WTC11 (cell line): ENCODE data around the gene TNNI3K. TPM values are rescaled to one million over a fixed set of nuclear protein-coding genes. Genes with fewer than 3 reads are reported as not detected.
A peak's percentile ranks its signal among the peaks of the same experiment; 100 is the strongest.

Source experiments
- ATAC-seq: fragments of 200-7000 bp; cut with Tn5 transposase; 2 replicates; pipeline ENCODE4 v1.10.0; 2021; ENCODE audit warnings: mild to moderate bottlenecking, moderate library complexity
- Bru-seq: library from RNA; stranded (reverse); fragments of 400-500 nt; gene quantifications from one replicate; lab custom pipeline; 2021; lab: Mats Ljungman, UMichigan
- CTCF ChIA-PET: fragments of 300-600 bp; sonication (Branson Sonifier 250); formaldehyde crosslinking; loops from one replicate; lab custom pipeline; 2021; ENCODE audit warnings: antibody characterized with exemption; lab: Charles Lee
- POLR2A ChIA-PET: fragments of 350-600 bp; sonication (Branson Sonifier 250); formaldehyde crosslinking; loops from one replicate; lab custom pipeline; 2021; ENCODE audit warnings: antibody characterized with exemption; lab: Charles Lee
- DNase-seq: peaks from one replicate; pipeline ENCODE4 v3.0.0; 2021; ENCODE audit warnings: low spot score
- H3K27ac Mint-ChIP-seq: 2 replicates; pipeline ENCODE4 v1.8.0; 2021; ENCODE audit warnings: mixed read lengths
- H3K27me3 Mint-ChIP-seq: 2 replicates; pipeline ENCODE4 v1.8.0; 2021; ENCODE audit warnings: low read depth, mild to moderate bottlenecking, moderate library complexity, mixed read lengths
- H3K36me3 Mint-ChIP-seq: 2 replicates; pipeline ENCODE4 v1.8.0; 2021; ENCODE audit warnings: mixed read lengths
- H3K4me1 Mint-ChIP-seq: 2 replicates; pipeline ENCODE4 v1.8.0; 2022; ENCODE audit warnings: mixed read lengths
- H3K4me3 Mint-ChIP-seq: 2 replicates; pipeline ENCODE4 v1.8.0; 2021; ENCODE audit warnings: mild to moderate bottlenecking, moderate library complexity, mixed read lengths
- H3K9me3 Mint-ChIP-seq: 2 replicates; pipeline ENCODE4 v1.8.0; 2021; ENCODE audit warnings: mixed read lengths
- CBFB ChIP-seq: sonication (generic); formaldehyde crosslinking; IDR thresholded peaks from 2 replicates; pipeline ENCODE4 v1.8.1; 2022; ENCODE audit warnings: mild to moderate bottlenecking, low read depth, missing genetic modification reagents
- CREB1 ChIP-seq: sonication (generic); formaldehyde crosslinking; IDR thresholded peaks from 2 replicates; pipeline ENCODE4 v1.8.0; 2023; ENCODE audit warnings: mild to moderate bottlenecking, missing genetic modification reagents
- E2F1 ChIP-seq: sonication (generic); formaldehyde crosslinking; IDR thresholded peaks from 2 replicates; pipeline ENCODE4 v1.8.0; 2022; ENCODE audit warnings: mild to moderate bottlenecking, missing genetic modification reagents
- EMX1 ChIP-seq: fragments of 250-450 bp; sonication (Bioruptor Pico); IDR thresholded peaks from 2 replicates; pipeline ENCODE4 v1.8.0; 2021; ENCODE audit warnings: mild to moderate bottlenecking
- FOXP1 ChIP-seq: sonication (generic); formaldehyde crosslinking; IDR thresholded peaks from 2 replicates; pipeline ENCODE4 v1.8.0; 2022; ENCODE audit warnings: missing genetic modification reagents, mild to moderate bottlenecking, moderate library complexity, borderline replicate concordance
- JUN ChIP-seq: sonication (generic); formaldehyde crosslinking; IDR thresholded peaks from 2 replicates; pipeline ENCODE4 v1.8.0; 2023; ENCODE audit warnings: mild to moderate bottlenecking, missing genetic modification reagents
- MXD4 ChIP-seq: fragments of 250-450 bp; sonication (Bioruptor Pico); IDR thresholded peaks from 2 replicates; pipeline ENCODE4 v1.8.0; 2021; ENCODE audit warnings: mild to moderate bottlenecking, moderate library complexity, borderline replicate concordance
- NFE2L1 ChIP-seq: sonication (generic); formaldehyde crosslinking; IDR thresholded peaks from 2 replicates; pipeline ENCODE4 v1.8.1; 2023; ENCODE audit warnings: missing genetic modification reagents
- NR1H2 ChIP-seq: sonication (generic); formaldehyde crosslinking; IDR thresholded peaks from 2 replicates; pipeline ENCODE4 v1.9.0; 2021; ENCODE audit warnings: mild to moderate bottlenecking, moderate library complexity, missing genetic modification reagents
- OVOL2 ChIP-seq: fragments of 250-450 bp; sonication (Bioruptor Pico); IDR thresholded peaks from 2 replicates; pipeline ENCODE4 v1.9.0; 2021; ENCODE audit warnings: mild to moderate bottlenecking, borderline replicate concordance
- PRDM15 ChIP-seq: sonication (generic); formaldehyde crosslinking; IDR thresholded peaks from 2 replicates; pipeline ENCODE4 v1.8.0; 2022; ENCODE audit warnings: missing genetic modification reagents
- SMAD4 ChIP-seq: sonication (generic); formaldehyde crosslinking; IDR thresholded peaks from 2 replicates; pipeline ENCODE4 v1.8.0; 2022; ENCODE audit warnings: mild to moderate bottlenecking, missing genetic modification reagents
- SP1 ChIP-seq: sonication (generic); formaldehyde crosslinking; conservative IDR thresholded peaks from 2 replicates; pipeline ENCODE4 v1.8.1; 2022; ENCODE audit warnings: missing genetic modification reagents
- TEAD1 ChIP-seq: sonication (generic); formaldehyde crosslinking; IDR thresholded peaks from 2 replicates; pipeline ENCODE4 v1.8.0; 2022; ENCODE audit warnings: mild to moderate bottlenecking, missing genetic modification reagents
- ZBTB21 ChIP-seq: sonication (generic); formaldehyde crosslinking; IDR thresholded peaks from 2 replicates; pipeline ENCODE4 v1.8.1; 2023; ENCODE audit warnings: mild to moderate bottlenecking, missing genetic modification reagents, borderline replicate concordance
- ZNF121 ChIP-seq: sonication (generic); formaldehyde crosslinking; IDR thresholded peaks from 2 replicates; pipeline ENCODE4 v1.8.0; 2023; ENCODE audit warnings: missing genetic modification reagents
- ZNF138 ChIP-seq: sonication (generic); formaldehyde crosslinking; conservative IDR thresholded peaks from 2 replicates; pipeline ENCODE4 v1.8.1; 2022; ENCODE audit warnings: mild to moderate bottlenecking, moderate library complexity, missing genetic modification reagents
- ZNF219 ChIP-seq: sonication (generic); formaldehyde crosslinking; IDR thresholded peaks from 2 replicates; pipeline ENCODE4 v1.8.0; 2023; ENCODE audit warnings: missing genetic modification reagents, mild to moderate bottlenecking, borderline replicate concordance
- ZNF263 ChIP-seq: sonication (generic); formaldehyde crosslinking; IDR thresholded peaks from 2 replicates; pipeline ENCODE4 v1.8.1; 2022; ENCODE audit warnings: low read depth, mild to moderate bottlenecking, moderate library complexity, missing genetic modification reagents
- long read RNA-seq, 3 experiments: library from RNA in 1 of 3; library from capped mRNA in 1 of 3; library from polyadenylated mRNA in 1 of 3; unstranded in 2 of 3; stranded (forward) in 1 of 3; transcript quantifications; one replicate each; pipeline ENCODE4 v2.0.0, GENCODE V29; 2021
- total RNA-seq: library from RNA; stranded (reverse); gene quantifications from 3 replicates; pipeline ENCODE4 v1.2.3, GENCODE V29; 2021
- TF ChIP-seq, protein P1 (sequence below): fragments of 250-450 bp; sonication (Bioruptor Pico); IDR thresholded peaks from 2 replicates; pipeline ENCODE4 v1.9.0; 2021; ENCODE audit warnings: moderate library complexity, mild to moderate bottlenecking, inconsistent platforms, borderline replicate concordance
- TF ChIP-seq, protein P2 (sequence below): sonication (generic); formaldehyde crosslinking; IDR thresholded peaks from 2 replicates; pipeline ENCODE4 v1.8.0; 2023; ENCODE audit warnings: mild to moderate bottlenecking, missing genetic modification reagents

The TNNI3K gene, protein sequence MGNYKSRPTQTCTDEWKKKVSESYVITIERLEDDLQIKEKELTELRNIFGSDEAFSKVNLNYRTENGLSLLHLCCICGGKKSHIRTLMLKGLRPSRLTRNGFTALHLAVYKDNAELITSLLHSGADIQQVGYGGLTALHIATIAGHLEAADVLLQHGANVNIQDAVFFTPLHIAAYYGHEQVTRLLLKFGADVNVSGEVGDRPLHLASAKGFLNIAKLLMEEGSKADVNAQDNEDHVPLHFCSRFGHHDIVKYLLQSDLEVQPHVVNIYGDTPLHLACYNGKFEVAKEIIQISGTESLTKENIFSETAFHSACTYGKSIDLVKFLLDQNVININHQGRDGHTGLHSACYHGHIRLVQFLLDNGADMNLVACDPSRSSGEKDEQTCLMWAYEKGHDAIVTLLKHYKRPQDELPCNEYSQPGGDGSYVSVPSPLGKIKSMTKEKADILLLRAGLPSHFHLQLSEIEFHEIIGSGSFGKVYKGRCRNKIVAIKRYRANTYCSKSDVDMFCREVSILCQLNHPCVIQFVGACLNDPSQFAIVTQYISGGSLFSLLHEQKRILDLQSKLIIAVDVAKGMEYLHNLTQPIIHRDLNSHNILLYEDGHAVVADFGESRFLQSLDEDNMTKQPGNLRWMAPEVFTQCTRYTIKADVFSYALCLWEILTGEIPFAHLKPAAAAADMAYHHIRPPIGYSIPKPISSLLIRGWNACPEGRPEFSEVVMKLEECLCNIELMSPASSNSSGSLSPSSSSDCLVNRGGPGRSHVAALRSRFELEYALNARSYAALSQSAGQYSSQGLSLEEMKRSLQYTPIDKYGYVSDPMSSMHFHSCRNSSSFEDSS
- 0.07 to 0.41 TPM in 2 of 3 replicates, not detected in the other for total RNA-seq
- percentile 15 among the genes with signal in this experiment for Bru-seq, nascent RNA
- long read RNA-seq, experiment 1 = 0 reads
- long read RNA-seq, experiment 2 = 0 reads
- long read RNA-seq, experiment 3 = 0 reads

- Mint-ChIP-seq H3K27ac (no peak within 1 kb of the TSS), H3K36me3 (no peaks in the 10 kb centered on the region), H3K4me1 (no peaks in the 10 kb centered on the region), H3K27me3 (peaks cover 28% of the 10 kb centered on the region), H3K9me3 (no peaks in the 10 kb centered on the region), H3K4me3 (no peak within 1 kb of the TSS)
- TF ChIP-seq OVOL2 (no peak), NR1H2 (CRISPR knock-in tag) (no peak), CREB1 (no peak), JUN (no peak), ZNF263 (CRISPR knock-in tag) (no peak), ZNF121 (CRISPR knock-in tag) (no peak)
- TF ChIP-seq, protein P1, sequence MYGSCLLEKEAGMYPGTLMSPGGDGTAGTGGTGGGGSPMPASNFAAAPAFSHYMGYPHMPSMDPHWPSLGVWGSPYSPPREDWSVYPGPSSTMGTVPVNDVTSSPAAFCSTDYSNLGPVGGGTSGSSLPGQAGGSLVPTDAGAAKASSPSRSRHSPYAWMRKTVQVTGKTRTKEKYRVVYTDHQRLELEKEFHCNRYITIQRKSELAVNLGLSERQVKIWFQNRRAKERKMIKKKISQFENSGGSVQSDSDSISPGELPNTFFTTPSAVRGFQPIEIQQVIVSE (CRISPR knock-in tag) = no peak
- ChIA-PET POLR2A (no interaction called here), CTCF (no interaction called here)
- no peak for ATAC-seq
- DNase-seq = no peak
Measured at GRCh38 chr1:74235153-74235552, at the start of gene TNNI3K. Gene TNNI3K (plus strand): TSS chr1:74235387. CDS start chr1:74235452, 65 bp downstream.

DNA sequence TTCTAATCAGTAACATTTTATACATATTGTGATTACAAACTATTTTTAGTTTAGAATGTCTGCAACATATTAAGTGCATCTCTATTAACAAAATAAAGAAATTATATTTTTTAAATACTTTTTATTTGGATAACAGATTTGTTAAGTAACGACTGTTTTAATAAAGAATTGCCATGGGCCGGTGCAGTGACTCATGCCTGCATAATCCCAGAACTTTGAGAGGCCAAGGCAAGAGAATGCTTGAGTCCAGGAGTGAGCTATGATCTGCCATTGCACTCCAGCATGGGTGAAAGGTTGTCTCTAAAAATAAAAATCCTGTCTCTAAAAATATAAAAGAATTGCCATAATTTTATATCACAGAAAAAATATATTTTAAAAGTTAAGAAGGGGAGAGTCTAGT, 41.3 kb upstream of the TNNI3K start:
- ATAC-seq (no peak), DNase-seq (no peak)
- no peak overlapping the region for H3K4me3 Mint-ChIP-seq
- H3K27ac Mint-ChIP-seq = no peak overlapping the region
- POLR2A ChIA-PET = no interaction called here
- CTCF ChIA-PET = no interaction called here
- peaks cover 4% of the 10 kb centered on the region for H3K27me3 Mint-ChIP-seq
- H3K4me1 Mint-ChIP-seq = peaks cover 8% of the 10 kb centered on the region
- TF ChIP-seq ZNF138 (CRISPR knock-in tag) = no peak
- TF ChIP-seq FOXP1 (CRISPR knock-in tag) = no peak
- no peak for TF ChIP-seq TEAD1 (CRISPR knock-in tag)
- no peak for TF ChIP-seq SMAD4
- TF ChIP-seq NFE2L1 (CRISPR knock-in tag) = no peak
- TF ChIP-seq, protein P2, sequence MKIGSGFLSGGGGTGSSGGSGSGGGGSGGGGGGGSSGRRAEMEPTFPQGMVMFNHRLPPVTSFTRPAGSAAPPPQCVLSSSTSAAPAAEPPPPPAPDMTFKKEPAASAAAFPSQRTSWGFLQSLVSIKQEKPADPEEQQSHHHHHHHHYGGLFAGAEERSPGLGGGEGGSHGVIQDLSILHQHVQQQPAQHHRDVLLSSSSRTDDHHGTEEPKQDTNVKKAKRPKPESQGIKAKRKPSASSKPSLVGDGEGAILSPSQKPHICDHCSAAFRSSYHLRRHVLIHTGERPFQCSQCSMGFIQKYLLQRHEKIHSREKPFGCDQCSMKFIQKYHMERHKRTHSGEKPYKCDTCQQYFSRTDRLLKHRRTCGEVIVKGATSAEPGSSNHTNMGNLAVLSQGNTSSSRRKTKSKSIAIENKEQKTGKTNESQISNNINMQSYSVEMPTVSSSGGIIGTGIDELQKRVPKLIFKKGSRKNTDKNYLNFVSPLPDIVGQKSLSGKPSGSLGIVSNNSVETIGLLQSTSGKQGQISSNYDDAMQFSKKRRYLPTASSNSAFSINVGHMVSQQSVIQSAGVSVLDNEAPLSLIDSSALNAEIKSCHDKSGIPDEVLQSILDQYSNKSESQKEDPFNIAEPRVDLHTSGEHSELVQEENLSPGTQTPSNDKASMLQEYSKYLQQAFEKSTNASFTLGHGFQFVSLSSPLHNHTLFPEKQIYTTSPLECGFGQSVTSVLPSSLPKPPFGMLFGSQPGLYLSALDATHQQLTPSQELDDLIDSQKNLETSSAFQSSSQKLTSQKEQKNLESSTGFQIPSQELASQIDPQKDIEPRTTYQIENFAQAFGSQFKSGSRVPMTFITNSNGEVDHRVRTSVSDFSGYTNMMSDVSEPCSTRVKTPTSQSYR (CRISPR knock-in tag) = no peak
- no peak for TF ChIP-seq ZNF219 (CRISPR knock-in tag)
- TF ChIP-seq MXD4 = no peak
- TF ChIP-seq PRDM15 (CRISPR knock-in tag) = no peak
- no peak for TF ChIP-seq E2F1 (CRISPR knock-in tag)
- no peak for TF ChIP-seq CBFB (CRISPR knock-in tag)
- TF ChIP-seq ZBTB21 (CRISPR knock-in tag) = no peak
- no peak for TF ChIP-seq EMX1 (CRISPR knock-in tag)
- no peak for TF ChIP-seq SP1 (CRISPR knock-in tag)
- no peaks in the 10 kb centered on the region for H3K9me3 Mint-ChIP-seq
- no peaks in the 10 kb centered on the region for H3K36me3 Mint-ChIP-seq
